CD8-positive, alpha-beta memory T cell (primary cell): ENCODE measurements around the gene PRPF6. TPM values are rescaled to one million over a fixed set of nuclear protein-coding genes. Genes with fewer than 3 reads are reported as not detected.

ENCODE experiments used
- CTCF ChIA-PET: fragments of 350-600 bp; sonication (Branson Sonifier 250); formaldehyde crosslinking; loops from one replicate; lab custom pipeline; 2021; ENCODE audit warnings: antibody characterized with exemption; lab: Charles Lee
- POLR2A ChIA-PET: fragments of 350-600 bp; sonication (Branson Sonifier 250); formaldehyde crosslinking; loops from one replicate; lab custom pipeline; 2021; ENCODE audit warnings: antibody characterized with exemption; lab: Charles Lee
- DNase-seq, 5 donors: peaks; one replicate each; pipeline versions ENCODE4 v3.0.0 to v3.0.0-alpha.2; 2020 to 2022; ENCODE audit warnings: mixed read lengths in 1 of 5
- H3K27ac ChIP-seq: one replicate; pipeline ENCODE4 v1.7.0; 2013; ENCODE audit warnings: low read depth, mild to moderate bottlenecking, low read length, moderate library complexity
- H3K27me3 ChIP-seq: 2 replicates; pipeline ENCODE4 v1.7.0; 2013; ENCODE audit warnings: low read length, mild to moderate bottlenecking; ENCODE audit not compliant: insufficient read depth, poor library complexity, severe bottlenecking
- H3K36me3 ChIP-seq: 2 replicates; pipeline ENCODE4 v1.7.0; 2013; ENCODE audit warnings: mild to moderate bottlenecking, low read length, moderate library complexity; ENCODE audit not compliant: insufficient read depth
- H3K4me1 ChIP-seq: 2 replicates; pipeline ENCODE4 v1.7.0; 2013; ENCODE audit warnings: mild to moderate bottlenecking, low read length, moderate library complexity; ENCODE audit not compliant: insufficient read depth
- H3K4me3 ChIP-seq: 2 replicates; pipeline ENCODE4 v1.7.0; 2013; ENCODE audit warnings: mild to moderate bottlenecking, low read length
- H3K9me3 ChIP-seq: 2 replicates; pipeline ENCODE4 v1.7.0; 2013; ENCODE audit warnings: mild to moderate bottlenecking, low read length
- H3K27ac Mint-ChIP-seq, 8 donors: one replicate each; pipeline ENCODE4 v1.8.0; 2020 to 2021; ENCODE audit warnings: mixed read lengths in 8 of 8, mild to moderate bottlenecking in 6 of 8, inconsistent platforms in 3 of 8, moderate library complexity in 3 of 8
- H3K27me3 Mint-ChIP-seq, 2 donors: one replicate each; pipeline ENCODE4 v1.8.0; 2020 to 2021; ENCODE audit warnings: mixed read lengths in 2 of 2, mild to moderate bottlenecking in 1 of 2, moderate library complexity in 1 of 2
- H3K36me3 Mint-ChIP-seq, 3 donors: one replicate each; pipeline ENCODE4 v1.8.0; 2020 to 2021; ENCODE audit warnings: mixed read lengths in 3 of 3, inconsistent platforms in 1 of 3, mild to moderate bottlenecking in 1 of 3
- H3K4me1 Mint-ChIP-seq, 3 donors: one replicate each; pipeline ENCODE4 v1.8.0; 2020 to 2021; ENCODE audit warnings: mixed read lengths in 3 of 3, inconsistent platforms in 1 of 3, mild to moderate bottlenecking in 1 of 3
- H3K4me3 Mint-ChIP-seq, 7 donors: one replicate each; pipeline ENCODE4 v1.8.0; 2020 to 2021; ENCODE audit warnings: mixed read lengths in 7 of 7, mild to moderate bottlenecking in 6 of 7, moderate library complexity in 4 of 7, inconsistent platforms in 2 of 7
- H3K9me3 Mint-ChIP-seq, 5 donors: one replicate each; pipeline ENCODE4 v1.8.0; 2020 to 2022; ENCODE audit warnings: mixed read lengths in 5 of 5, mild to moderate bottlenecking in 3 of 5, moderate library complexity in 2 of 5, inconsistent platforms in 1 of 5
- polyA plus RNA-seq: library from polyadenylated mRNA; unstranded; fragments of 300-500 nt; fragmentation: Illumina TruSeq; gene quantifications from one replicate; pipeline ENCODE4 v1.2.3, GENCODE V29; 2021
- total RNA-seq, 2 experiments: library from RNA; stranded (reverse); gene quantifications; one replicate each; pipeline ENCODE4 v1.2.3, GENCODE V29; 2021

PRPF6 gene
- total and polyA plus RNA-seq, 3 experiments from 2014 or later = 76.2 to 97.1 (median 78.3) TPM

GRCh38 chr20:64035066-64035932 is 54.4 kb downstream of the PRPF6 start:
- Histone ChIP-seq H3K36me3 (peaks cover 8% of the 10 kb centered on the region), H3K4me1 (peaks cover 52% of the 10 kb centered on the region), H3K27ac (peak overlapping the region; percentile 38), H3K9me3 (no peaks in the 10 kb centered on the region), H3K27me3 (no peaks in the 10 kb centered on the region), H3K4me3 (no peak overlapping the region)
- H3K4me1 Mint-ChIP-seq = peaks cover 18 to 57% (median 25%) of the 10 kb centered on the region in 3 donors
- peak overlapping the region; percentile 70 to 94 (median 91) for H3K27ac Mint-ChIP-seq
- peaks cover 0 to 39% (median 6%) of the 10 kb centered on the region in 3 donors for H3K36me3 Mint-ChIP-seq
- peaks cover 0 to 3% of the 10 kb centered on the region in 2 donors for H3K27me3 Mint-ChIP-seq
- ChIA-PET CTCF (interaction anchor here (0.9 to 6.5 kb wide), 5 partner anchors 22 to 55 kb away, joined by 3 to 57 read pairs (median 4); partner anchors contain the start of genes PRPF6, SAMD10 and TCEA2), POLR2A (no interaction called here)
- peak in 2 of 5 donors; percentile 21 to 60 for DNase-seq
- peak overlapping the region; percentile 51 to 83 (median 72) for H3K4me3 Mint-ChIP-seq
- no peaks in the 10 kb centered on the region for H3K9me3 Mint-ChIP-seq

- peaks cover 4% of the 10 kb centered on the region for H3K36me3 ChIP-seq
- Mint-ChIP-seq H3K27me3 (peaks cover 0 to 3% of the 10 kb centered on the region in 2 donors), H3K9me3 (no peaks in the 10 kb centered on the region), H3K4me1 (peaks cover 19 to 63% (median 27%) of the 10 kb centered on the region in 3 donors), H3K4me3 (peak within 1 kb of the TSS; percentile 51 to 83 (median 72)), H3K27ac (peak within 1 kb of the TSS; percentile 70 to 94 (median 91)), H3K36me3 (peaks cover 0 to 33% (median 3%) of the 10 kb centered on the region in 3 donors)
- no peak within 1 kb of the TSS for H3K4me3 ChIP-seq
- POLR2A ChIA-PET = no interaction called here
- H3K9me3 ChIP-seq = no peaks in the 10 kb centered on the region
- CTCF ChIA-PET = interaction anchor here (1.2 to 6.5 kb wide), 5 partner anchors 21 to 56 kb away, joined by 3 to 57 read pairs (median 4); partner anchors contain the start of genes PRPF6, SAMD10 and TCEA2
- DNase-seq = no peak
- H3K4me1 ChIP-seq = peaks cover 54% of the 10 kb centered on the region
- peak within 1 kb of the TSS; percentile 43 for H3K27ac ChIP-seq
- H3K27me3 ChIP-seq = no peaks in the 10 kb centered on the region
Observed at GRCh38 chr20:64035933-64036345, 55.0 kb downstream of the PRPF6 start, which contains the start of gene C20orf204. C20orf204 (plus strand) TSS chr20:64036182; CDS start chr20:64036324, 142 bp downstream.

GRCh38 chr20:64036346-64037198 is 55.6 kb downstream of the PRPF6 start:
- ChIA-PET POLR2A (no interaction called here), CTCF (interaction anchor here (1.2 to 6.5 kb wide), 7 partner anchors 9 to 56 kb away, joined by 3 to 57 read pairs (median 10); partner anchors contain the start of genes PRPF6, SAMD10 and TCEA2)
- Histone ChIP-seq H3K4me3 (no peak overlapping the region), H3K27me3 (no peaks in the 10 kb centered on the region), H3K27ac (peak overlapping the region; percentile 43), H3K9me3 (no peaks in the 10 kb centered on the region), H3K36me3 (peaks cover 4% of the 10 kb centered on the region), H3K4me1 (peaks cover 60% of the 10 kb centered on the region)
- Mint-ChIP-seq H3K27me3 (peaks cover 0 to 3% of the 10 kb centered on the region in 2 donors), H3K9me3 (no peaks in the 10 kb centered on the region), H3K4me3 (peak overlapping the region in 2 of 7 donors; percentile 17 to 69), H3K4me1 (peaks cover 20 to 69% (median 30%) of the 10 kb centered on the region in 3 donors), H3K36me3 (peaks cover 0 to 28% (median 0%) of the 10 kb centered on the region in 3 donors), H3K27ac (peak overlapping the region in 5 of 8 donors; percentile 33 to 70 (median 54))
- no peak for DNase-seq

- H3K27ac ChIP-seq = no peak overlapping the region
- H3K9me3 ChIP-seq = no peaks in the 10 kb centered on the region
- H3K27me3 Mint-ChIP-seq = peaks cover 0 to 3% of the 10 kb centered on the region in 2 donors
- H3K27me3 ChIP-seq = no peaks in the 10 kb centered on the region
- peak overlapping the region in 5 of 7 donors; percentile 53 to 83 (median 67) for H3K4me3 Mint-ChIP-seq
- ChIA-PET POLR2A (no interaction called here), CTCF (interaction anchor here (1.2 to 6.5 kb wide), 9 partner anchors 10 to 64 kb away, joined by 3 to 57 read pairs (median 7); partner anchors contain the start of genes PRPF6, SAMD10 and TCEA2)
- H3K9me3 Mint-ChIP-seq = no peaks in the 10 kb centered on the region
- DNase-seq = no peak
- peaks cover 64% of the 10 kb centered on the region for H3K4me1 ChIP-seq
- no peaks in the 10 kb centered on the region for H3K36me3 ChIP-seq
- peaks cover 21 to 75% (median 30%) of the 10 kb centered on the region in 3 donors for H3K4me1 Mint-ChIP-seq
- H3K36me3 Mint-ChIP-seq = peaks cover 0 to 23% (median 0%) of the 10 kb centered on the region in 3 donors
- no peak overlapping the region for H3K4me3 ChIP-seq
- H3K27ac Mint-ChIP-seq = peak overlapping the region in 2 of 8 donors; percentile 33 to 54
Observed at GRCh38 chr20:64037199-64037497, 56.2 kb downstream of the PRPF6 start.

GRCh38 chr20:64037498-64038213 is 56.7 kb downstream of the PRPF6 start:
- ChIA-PET CTCF (interaction anchor here (0.9 to 6.5 kb wide), 25 partner anchors 9 to 471 kb away, joined by 3 to 57 read pairs (median 6); partner anchors contain the start of genes OPRL1, PRPF6, RGS19 and SAMD10), POLR2A (interaction anchor here (1.0 to 1.6 kb wide), 3 partner anchors 46 to 82 kb away, joined by 5 to 15 read pairs (median 6); partner anchors contain the start of genes LKAAEAR1, PRPF6 and SAMD10)
- no peak for DNase-seq
- H3K4me3 Mint-ChIP-seq = peak overlapping the region; percentile 58 to 90 (median 65)
- no peaks in the 10 kb centered on the region for H3K9me3 Mint-ChIP-seq
- peaks cover 22 to 77% (median 30%) of the 10 kb centered on the region in 3 donors for H3K4me1 Mint-ChIP-seq
- H3K4me3 ChIP-seq = no peak overlapping the region
- H3K27ac Mint-ChIP-seq = peak overlapping the region in 3 of 8 donors; percentile 33 to 57 (median 40)
- no peaks in the 10 kb centered on the region for H3K27me3 ChIP-seq
- H3K36me3 Mint-ChIP-seq = peaks cover 0 to 18% (median 0%) of the 10 kb centered on the region in 3 donors
- H3K36me3 ChIP-seq = no peaks in the 10 kb centered on the region
- H3K27ac ChIP-seq = no peak overlapping the region
- H3K27me3 Mint-ChIP-seq = peaks cover 0 to 3% of the 10 kb centered on the region in 2 donors
- H3K4me1 ChIP-seq = peaks cover 64% of the 10 kb centered on the region
- H3K9me3 ChIP-seq = no peaks in the 10 kb centered on the region

GRCh38 chr20:64038224-64038564 is 57.3 kb downstream of the PRPF6 start:
- Histone ChIP-seq H3K4me1 (peaks cover 64% of the 10 kb centered on the region), H3K27ac (no peak overlapping the region), H3K27me3 (no peaks in the 10 kb centered on the region), H3K9me3 (no peaks in the 10 kb centered on the region), H3K4me3 (peak overlapping the region; percentile 49), H3K36me3 (no peaks in the 10 kb centered on the region)
- H3K4me3 Mint-ChIP-seq = peak overlapping the region in 5 of 7 donors; percentile 32 to 67 (median 64)
- no peak overlapping the region for H3K27ac Mint-ChIP-seq
- POLR2A ChIA-PET = interaction anchor here (0.7 to 1.6 kb wide), 6 partner anchors 15 to 82 kb away, joined by 4 to 15 read pairs (median 4); partner anchors contain the start of genes LKAAEAR1, PRPF6 and SAMD10
- peaks cover 22 to 77% (median 30%) of the 10 kb centered on the region in 3 donors for H3K4me1 Mint-ChIP-seq
- DNase-seq = no peak
- CTCF ChIA-PET = interaction anchor here (0.9 to 6.5 kb wide), 32 partner anchors 9 to 542 kb away, joined by 3 to 57 read pairs (median 5); partner anchors contain the start of genes OPRL1, PRPF6, RGS19 and SAMD10
- H3K9me3 Mint-ChIP-seq = no peaks in the 10 kb centered on the region
- H3K36me3 Mint-ChIP-seq = peaks cover 0 to 12% (median 0%) of the 10 kb centered on the region in 3 donors
- H3K27me3 Mint-ChIP-seq = peaks cover 0 to 3% of the 10 kb centered on the region in 2 donors
